ENCODE measurements around the gene MLANA. TPM values are rescaled to one million over a fixed set of nuclear protein-coding genes. Genes with fewer than 3 reads are reported as not detected.

Gene MLANA
- polyA plus RNA-seq, 1 donor from 2014 or later, result not detected

GRCh38 chr9:5863092-5863746 lies 27.5 kb upstream of the MLANA start:
- H3K36me3 ChIP-seq (ENCODE audit: insufficient read depth, low read length), result no peaks in the 10 kb centered on the region
- no peaks in the 10 kb centered on the region for H3K9me3 ChIP-seq (ENCODE audit: low read length)
- H3F3A ChIP-seq (ENCODE audit: insufficient read depth, low read length, poor library complexity, severe bottlenecking), result no peaks in the 10 kb centered on the region
- no peaks in the 10 kb centered on the region for H3K27me3 ChIP-seq (ENCODE audit: insufficient read depth, low read depth, low read length)
- H3K27ac ChIP-seq (ENCODE audit: low read length), result no peak overlapping the region
- no peak overlapping the region for H2AFZ ChIP-seq (ENCODE audit: low read depth, low read length)
- H3K9ac ChIP-seq (ENCODE audit: low read length), result no peak overlapping the region
- no peaks in the 10 kb centered on the region for H4K20me1 ChIP-seq (ENCODE audit: insufficient read depth)
- H3K4me2 ChIP-seq (ENCODE audit: low read length), result no peak overlapping the region
- H3K4me3 ChIP-seq (ENCODE audit: low read length), result no peak overlapping the region
- no peaks in the 10 kb centered on the region for H3K9me2 ChIP-seq (ENCODE audit: insufficient read depth, low read length)
- H3K79me2 ChIP-seq (replicated peaks; ENCODE audit: insufficient read depth, low read length), result no peaks in the 10 kb centered on the region
- TF ChIP-seq EP300 (conservative IDR thresholded peaks at IDR 0.05; ENCODE audit: poor library complexity, severe bottlenecking) (no peak), POLR2AphosphoS5 (IDR thresholded peaks at IDR 0.05) (no peak), SMC3 (conservative IDR thresholded peaks at IDR 0.05; ENCODE audit: poor library complexity) (no peak), EZH2 (IDR thresholded peaks at IDR 0.05; ENCODE audit: borderline replicate concordance, insufficient read depth, low read length, poor library complexity, severe bottlenecking) (no peak), RAD21 (conservative IDR thresholded peaks at IDR 0.05) (no peak), TAF1 (IDR thresholded peaks at IDR 0.05; ENCODE audit: low read depth) (no peak), MXI1 (conservative IDR thresholded peaks at IDR 0.05; ENCODE audit: poor library complexity, severe bottlenecking) (no peak)
- TF ChIP-seq, protein P1, sequence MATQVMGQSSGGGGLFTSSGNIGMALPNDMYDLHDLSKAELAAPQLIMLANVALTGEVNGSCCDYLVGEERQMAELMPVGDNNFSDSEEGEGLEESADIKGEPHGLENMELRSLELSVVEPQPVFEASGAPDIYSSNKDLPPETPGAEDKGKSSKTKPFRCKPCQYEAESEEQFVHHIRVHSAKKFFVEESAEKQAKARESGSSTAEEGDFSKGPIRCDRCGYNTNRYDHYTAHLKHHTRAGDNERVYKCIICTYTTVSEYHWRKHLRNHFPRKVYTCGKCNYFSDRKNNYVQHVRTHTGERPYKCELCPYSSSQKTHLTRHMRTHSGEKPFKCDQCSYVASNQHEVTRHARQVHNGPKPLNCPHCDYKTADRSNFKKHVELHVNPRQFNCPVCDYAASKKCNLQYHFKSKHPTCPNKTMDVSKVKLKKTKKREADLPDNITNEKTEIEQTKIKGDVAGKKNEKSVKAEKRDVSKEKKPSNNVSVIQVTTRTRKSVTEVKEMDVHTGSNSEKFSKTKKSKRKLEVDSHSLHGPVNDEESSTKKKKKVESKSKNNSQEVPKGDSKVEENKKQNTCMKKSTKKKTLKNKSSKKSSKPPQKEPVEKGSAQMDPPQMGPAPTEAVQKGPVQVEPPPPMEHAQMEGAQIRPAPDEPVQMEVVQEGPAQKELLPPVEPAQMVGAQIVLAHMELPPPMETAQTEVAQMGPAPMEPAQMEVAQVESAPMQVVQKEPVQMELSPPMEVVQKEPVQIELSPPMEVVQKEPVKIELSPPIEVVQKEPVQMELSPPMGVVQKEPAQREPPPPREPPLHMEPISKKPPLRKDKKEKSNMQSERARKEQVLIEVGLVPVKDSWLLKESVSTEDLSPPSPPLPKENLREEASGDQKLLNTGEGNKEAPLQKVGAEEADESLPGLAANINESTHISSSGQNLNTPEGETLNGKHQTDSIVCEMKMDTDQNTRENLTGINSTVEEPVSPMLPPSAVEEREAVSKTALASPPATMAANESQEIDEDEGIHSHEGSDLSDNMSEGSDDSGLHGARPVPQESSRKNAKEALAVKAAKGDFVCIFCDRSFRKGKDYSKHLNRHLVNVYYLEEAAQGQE (IDR thresholded peaks at IDR 0.05; ENCODE audit: borderline replicate concordance), result no peak
- TF ChIP-seq, protein P2, sequence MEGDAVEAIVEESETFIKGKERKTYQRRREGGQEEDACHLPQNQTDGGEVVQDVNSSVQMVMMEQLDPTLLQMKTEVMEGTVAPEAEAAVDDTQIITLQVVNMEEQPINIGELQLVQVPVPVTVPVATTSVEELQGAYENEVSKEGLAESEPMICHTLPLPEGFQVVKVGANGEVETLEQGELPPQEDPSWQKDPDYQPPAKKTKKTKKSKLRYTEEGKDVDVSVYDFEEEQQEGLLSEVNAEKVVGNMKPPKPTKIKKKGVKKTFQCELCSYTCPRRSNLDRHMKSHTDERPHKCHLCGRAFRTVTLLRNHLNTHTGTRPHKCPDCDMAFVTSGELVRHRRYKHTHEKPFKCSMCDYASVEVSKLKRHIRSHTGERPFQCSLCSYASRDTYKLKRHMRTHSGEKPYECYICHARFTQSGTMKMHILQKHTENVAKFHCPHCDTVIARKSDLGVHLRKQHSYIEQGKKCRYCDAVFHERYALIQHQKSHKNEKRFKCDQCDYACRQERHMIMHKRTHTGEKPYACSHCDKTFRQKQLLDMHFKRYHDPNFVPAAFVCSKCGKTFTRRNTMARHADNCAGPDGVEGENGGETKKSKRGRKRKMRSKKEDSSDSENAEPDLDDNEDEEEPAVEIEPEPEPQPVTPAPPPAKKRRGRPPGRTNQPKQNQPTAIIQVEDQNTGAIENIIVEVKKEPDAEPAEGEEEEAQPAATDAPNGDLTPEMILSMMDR (IDR thresholded peaks at IDR 0.05; ENCODE audit: poor library complexity, severe bottlenecking), result no peak

- no peaks in the 10 kb centered on the region for H3K36me3 ChIP-seq (ENCODE audit: insufficient read depth, low read length)
- H3K27me3 ChIP-seq (ENCODE audit: insufficient read depth, low read depth, low read length), result no peaks in the 10 kb centered on the region
- H3K4me2 ChIP-seq (ENCODE audit: low read length), result no peak overlapping the region
- H4K20me1 ChIP-seq (ENCODE audit: insufficient read depth), result no peaks in the 10 kb centered on the region
- no peak overlapping the region for H3K4me3 ChIP-seq (ENCODE audit: low read length)
- H3K27ac ChIP-seq (ENCODE audit: low read length), result no peak overlapping the region
- no peak overlapping the region for H2AFZ ChIP-seq (ENCODE audit: low read depth, low read length)
- no peak for TF ChIP-seq MXI1 (conservative IDR thresholded peaks at IDR 0.05; ENCODE audit: poor library complexity, severe bottlenecking)
- TF ChIP-seq, protein P2 (IDR thresholded peaks at IDR 0.05; ENCODE audit: poor library complexity, severe bottlenecking), result no peak
- no peak for TF ChIP-seq RAD21 (conservative IDR thresholded peaks at IDR 0.05)
- TF ChIP-seq EP300 (conservative IDR thresholded peaks at IDR 0.05; ENCODE audit: poor library complexity, severe bottlenecking), result no peak
- TF ChIP-seq SMC3 (conservative IDR thresholded peaks at IDR 0.05; ENCODE audit: poor library complexity), result no peak
- TF ChIP-seq, protein P1 (IDR thresholded peaks at IDR 0.05; ENCODE audit: borderline replicate concordance), result no peak
- TF ChIP-seq TAF1 (IDR thresholded peaks at IDR 0.05; ENCODE audit: low read depth), result no peak
- TF ChIP-seq POLR2AphosphoS5 (IDR thresholded peaks at IDR 0.05), result no peak
- TF ChIP-seq EZH2 (IDR thresholded peaks at IDR 0.05; ENCODE audit: borderline replicate concordance, insufficient read depth, low read length, poor library complexity, severe bottlenecking), result no peak
- no peak overlapping the region for H3K9ac ChIP-seq (ENCODE audit: low read length)
- no peaks in the 10 kb centered on the region for H3K9me2 ChIP-seq (ENCODE audit: insufficient read depth, low read length)
- H3F3A ChIP-seq (ENCODE audit: insufficient read depth, low read length, poor library complexity, severe bottlenecking), result no peaks in the 10 kb centered on the region
- H3K79me2 ChIP-seq (replicated peaks; ENCODE audit: insufficient read depth, low read length), result no peaks in the 10 kb centered on the region
- no peaks in the 10 kb centered on the region for H3K9me3 ChIP-seq (ENCODE audit: low read length)
Measured at GRCh38 chr9:5864446-5864845, 26.2 kb upstream of the MLANA start.
